IPS-NIHi11 (cell line): ENCODE measurements around the gene AKAP8L.
A peak's percentile ranks its signal among the peaks of the same experiment; 100 is the strongest.
"Not testable (repeated sequence)": the region's sequence is repeated elsewhere in the genome, so short reads cannot be mapped to it uniquely, and the experiment has no call there.

ENCODE experiments used
- DNase-seq: peaks from one replicate; pipeline ENCODE4 v3.0.0; 2012; ENCODE audit warnings: mixed read lengths, low spot score

Gene AKAP8L

GRCh38 chr19:15417699-15418098, 1.1 kb downstream of the AKAP8L start:
- DNase-seq: no peak

DNA sequence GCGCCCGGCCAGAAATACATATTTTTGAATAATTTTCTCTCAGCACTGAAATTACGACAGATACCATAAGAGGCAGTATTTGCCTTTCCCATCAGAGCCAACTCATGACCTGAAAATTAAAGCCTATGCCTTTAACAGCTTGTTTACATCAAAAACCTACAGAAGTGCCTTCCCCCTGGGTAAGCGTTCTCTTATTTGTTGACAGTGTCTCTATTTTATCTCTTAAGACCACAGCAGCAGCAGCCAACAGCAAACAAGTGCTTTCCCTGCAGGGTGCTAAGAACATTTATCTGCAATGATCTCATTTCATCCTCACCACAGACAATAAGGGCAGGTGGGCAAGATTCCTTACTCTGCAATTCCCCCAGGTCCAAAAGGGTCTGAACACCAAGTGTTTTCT, 6.0 kb downstream of the AKAP8L start:
- no peak for DNase-seq

GRCh38 chr19:15411351-15411750, 7.4 kb downstream of the AKAP8L start:
- not testable (repeated sequence) for DNase-seq

DNA sequence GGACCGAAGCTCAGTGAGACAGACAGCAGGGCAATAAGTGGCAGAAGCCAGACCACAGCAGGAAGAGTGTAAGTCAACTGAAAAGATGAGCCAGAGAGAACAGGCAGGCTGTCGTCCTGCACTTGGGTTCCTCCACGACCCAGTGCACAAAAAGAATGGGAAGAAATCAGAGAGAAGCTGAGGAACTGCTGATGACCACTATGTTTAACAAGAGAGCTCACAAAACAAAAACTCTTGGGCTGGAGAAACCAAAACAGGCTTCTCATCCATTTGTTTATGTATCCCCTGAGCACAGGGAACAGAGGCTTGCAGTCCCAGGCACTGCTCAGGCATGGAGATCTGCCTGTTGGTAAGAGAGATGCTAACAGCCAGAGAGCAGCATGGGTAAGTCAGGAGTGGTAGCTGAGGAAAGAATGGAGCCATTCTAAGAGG, 14.0 kb downstream of the AKAP8L start:
- DNase-seq: no peak

- DNase-seq: no peak
These were observed 14.6 kb downstream of the AKAP8L start for GRCh38 chr19:15404097-15404779.

DNA sequence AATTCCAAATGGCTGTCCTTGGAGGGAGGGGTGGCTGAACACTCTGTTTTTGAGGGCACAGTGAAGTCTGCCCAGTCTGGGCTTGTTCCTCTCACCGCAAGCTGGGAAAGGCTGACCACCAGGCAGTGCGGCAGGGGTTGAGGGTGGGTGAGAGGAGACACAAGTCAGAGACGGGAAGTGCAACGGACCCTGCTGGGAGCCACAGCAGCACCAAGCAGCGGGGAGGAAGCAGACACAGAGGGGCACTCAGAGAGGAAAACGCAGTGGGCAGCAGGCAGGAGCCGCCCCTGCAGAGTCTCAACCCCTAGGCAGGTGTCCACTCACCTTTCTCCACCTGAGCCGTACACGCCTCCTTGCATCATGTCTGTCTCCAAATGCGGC, 15.6 kb downstream of the AKAP8L start:
- DNase-seq: no peak

- no peak for DNase-seq
These were observed 16.2 kb downstream of the AKAP8L start for GRCh38 chr19:15402411-15403150.

GRCh38 chr19:15401397-15401710, 17.4 kb downstream of the AKAP8L start:
- DNase-seq: no peak

DNA sequence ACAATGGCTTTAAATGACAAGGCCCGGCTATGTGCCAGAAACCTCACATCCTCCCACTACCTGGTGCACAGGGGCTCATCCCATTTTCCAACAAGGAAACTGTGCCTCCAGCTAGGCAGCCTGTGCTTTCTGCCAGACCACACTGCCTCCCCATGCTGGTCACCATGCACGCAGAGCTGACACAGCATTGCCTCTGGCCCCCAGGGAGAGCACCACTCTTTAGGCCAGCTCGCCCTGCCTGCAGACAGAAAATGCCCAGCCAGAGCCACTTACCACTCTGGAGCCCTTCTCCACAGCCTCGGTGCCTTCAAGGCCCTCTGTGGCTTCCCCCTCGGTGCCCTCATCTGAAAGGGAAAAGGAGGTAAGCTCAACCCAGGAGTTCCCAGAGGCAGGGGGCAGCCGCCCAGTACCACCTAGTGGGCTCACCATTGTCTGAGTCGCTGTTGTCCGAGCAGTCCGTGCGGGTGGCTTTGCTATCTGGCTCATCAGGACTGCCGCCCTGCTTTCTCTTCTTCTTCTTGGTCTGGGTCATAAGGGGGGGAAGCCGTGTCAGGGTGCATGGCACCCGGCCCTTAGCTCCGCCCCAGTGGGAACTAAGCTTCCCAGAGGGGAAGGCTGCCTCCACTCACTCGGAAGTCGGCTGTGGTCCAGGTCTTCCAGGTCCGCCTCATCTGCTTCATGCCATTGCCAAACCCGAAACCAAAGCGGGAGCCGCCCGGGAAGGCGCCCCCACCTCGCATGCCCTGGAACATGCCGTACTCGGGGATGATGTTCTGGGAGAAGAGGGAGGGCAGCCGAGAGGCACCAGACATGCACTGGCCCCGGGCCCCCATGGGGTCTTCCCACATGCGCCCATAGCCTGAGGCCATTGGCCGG, 18.0 kb downstream of the AKAP8L start:
- DNase-seq: no peak

DNA sequence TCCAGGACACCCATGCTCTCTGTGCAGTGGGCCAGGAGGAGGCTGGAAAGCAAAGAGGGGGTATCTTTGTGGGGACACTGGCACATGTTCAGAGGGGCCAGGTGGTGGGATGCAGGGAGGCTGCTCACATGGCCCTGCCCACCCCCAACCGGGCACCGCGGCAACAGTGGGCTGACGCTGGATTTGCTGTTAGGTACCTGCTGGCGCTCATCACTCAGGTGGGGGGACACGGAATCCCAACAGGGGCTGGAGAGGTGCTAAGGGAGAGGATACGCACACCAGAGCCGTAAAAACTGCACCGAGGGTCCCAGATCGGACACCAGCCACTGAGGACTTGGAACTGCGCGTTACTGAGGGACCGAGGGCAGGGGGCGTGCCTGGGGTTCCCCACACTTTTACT, 19.2 kb downstream of the AKAP8L start:
- no peak for DNase-seq

DNA sequence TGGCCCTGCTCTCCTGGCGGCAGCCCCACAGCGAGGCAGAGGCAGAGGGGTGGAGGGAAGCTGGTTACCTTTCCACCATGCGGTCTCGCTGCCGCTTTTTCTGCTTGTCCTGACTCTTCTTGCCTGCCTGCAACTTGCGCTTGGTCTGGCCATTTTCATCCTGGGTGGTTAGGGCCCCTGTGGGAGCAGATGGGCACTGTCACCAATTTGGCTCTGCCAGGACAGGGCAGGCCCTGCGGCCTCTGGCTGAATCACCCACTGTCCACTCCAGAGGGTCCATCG, 19.6 kb downstream of the AKAP8L start:
- no peak for DNase-seq

GRCh38 chr19:15398501-15399233, 20.1 kb downstream of the AKAP8L start:
- no peak for DNase-seq

- no peak for DNase-seq
These were observed 21.0 kb downstream of the AKAP8L start for GRCh38 chr19:15397782-15398181.

- DNase-seq: no peak
These were observed 21.6 kb downstream of the AKAP8L start for GRCh38 chr19:15397236-15397635.

DNA sequence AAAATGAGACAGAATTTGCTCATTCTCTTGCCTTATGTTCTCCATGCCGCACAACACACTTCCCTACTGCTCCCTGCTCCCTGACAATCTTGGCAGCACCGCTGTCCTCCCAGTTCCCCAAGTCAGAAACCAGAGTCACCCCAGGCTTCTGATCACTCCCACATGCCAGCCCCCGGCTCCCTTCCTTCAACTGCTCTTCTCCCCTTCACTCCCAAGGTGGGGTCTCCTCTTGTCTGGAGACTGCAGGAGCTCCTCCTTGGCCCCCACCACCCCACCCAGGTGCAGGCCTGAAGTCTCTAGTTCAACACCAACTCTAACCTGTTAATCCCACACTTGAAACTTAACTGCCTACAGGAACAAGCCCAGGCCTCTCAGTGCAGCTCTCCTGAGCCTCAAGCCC, 22.4 kb downstream of the AKAP8L start:
- no peak for DNase-seq

DNA sequence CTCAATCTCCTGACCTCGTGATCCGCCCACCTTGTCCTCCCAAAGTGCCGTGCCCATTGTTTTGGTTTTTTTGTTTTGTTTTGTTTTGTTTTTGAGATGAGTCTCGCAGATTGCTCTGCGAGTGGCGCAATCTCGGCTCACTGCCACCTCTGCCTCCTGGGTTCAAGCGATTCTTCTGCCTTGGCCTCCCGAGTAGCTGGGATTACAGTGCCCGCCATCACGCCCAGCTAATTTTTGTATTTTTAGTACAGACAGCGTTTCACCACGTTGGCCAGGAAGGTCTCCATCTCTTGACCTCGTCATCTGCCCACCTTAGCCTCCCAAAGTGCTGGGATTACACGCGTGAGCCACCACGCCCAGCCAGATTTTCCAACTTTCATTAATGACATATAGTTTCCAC, 23.5 kb downstream of the AKAP8L start:
- DNase-seq: not testable (repeated sequence)

DNA sequence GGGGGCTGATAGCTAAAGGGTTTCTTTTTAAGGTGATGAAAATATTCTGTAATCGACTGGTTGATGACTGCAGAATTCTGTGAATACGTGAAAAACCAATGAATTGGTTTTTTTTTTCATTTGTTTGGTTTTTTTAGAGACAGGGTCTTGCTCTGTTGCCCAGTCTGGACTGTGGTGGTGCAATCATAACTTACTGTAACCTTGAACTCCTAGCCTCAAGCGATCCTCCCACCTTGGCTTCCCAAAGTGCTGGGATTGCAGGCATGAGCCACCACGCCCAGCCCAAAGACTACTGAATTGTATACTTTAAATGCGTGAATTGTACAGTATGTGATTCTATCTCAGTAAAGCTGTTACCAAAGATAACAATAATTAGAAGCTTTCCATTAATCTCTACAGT, 24.4 kb downstream of the AKAP8L start:
- no peak for DNase-seq

DNA sequence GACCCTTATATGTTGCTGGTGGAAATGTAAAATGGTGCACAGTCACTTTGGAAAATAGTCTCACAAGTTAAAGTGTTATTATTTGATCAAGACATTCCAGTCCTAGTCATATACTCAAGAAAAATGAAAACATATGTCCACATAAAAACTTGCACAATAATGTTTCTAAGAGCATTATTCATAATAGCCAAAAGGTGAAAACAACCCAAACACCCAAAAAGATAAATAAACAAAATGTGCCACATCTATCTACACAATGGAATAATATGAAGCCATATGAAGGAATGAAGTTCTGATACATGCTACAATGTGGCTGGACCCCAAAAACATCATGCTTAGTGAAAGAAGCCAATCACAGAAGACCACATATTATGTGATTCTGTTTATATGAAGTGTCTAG, 24.8 kb downstream of the AKAP8L start:
- no peak for DNase-seq

DNA sequence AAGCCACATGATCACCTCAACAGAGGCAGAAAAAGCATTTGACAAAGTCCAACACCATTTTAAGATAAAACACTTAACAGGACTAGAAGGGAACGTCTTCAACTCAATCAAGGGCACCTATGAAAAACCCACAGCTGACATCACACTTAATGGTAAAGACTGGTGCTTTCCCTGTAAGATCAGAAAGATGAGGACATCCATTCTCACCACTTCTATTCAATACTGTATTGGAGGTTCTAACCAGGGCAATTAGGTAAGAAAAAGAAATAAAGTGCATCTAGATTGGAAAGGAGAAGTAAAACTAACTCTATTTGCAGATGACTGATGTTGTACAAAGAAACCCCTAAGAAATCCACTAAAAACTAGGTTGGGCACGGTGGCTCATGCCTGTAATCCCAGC, 28.0 kb downstream of the AKAP8L start:
- DNase-seq: no peak

GRCh38 chr19:15381864-15382263, 36.9 kb downstream of the AKAP8L start:
- DNase-seq: no peak

GRCh38 chr19:15381429-15381828, 37.4 kb downstream of the AKAP8L start:
- no peak for DNase-seq

DNA sequence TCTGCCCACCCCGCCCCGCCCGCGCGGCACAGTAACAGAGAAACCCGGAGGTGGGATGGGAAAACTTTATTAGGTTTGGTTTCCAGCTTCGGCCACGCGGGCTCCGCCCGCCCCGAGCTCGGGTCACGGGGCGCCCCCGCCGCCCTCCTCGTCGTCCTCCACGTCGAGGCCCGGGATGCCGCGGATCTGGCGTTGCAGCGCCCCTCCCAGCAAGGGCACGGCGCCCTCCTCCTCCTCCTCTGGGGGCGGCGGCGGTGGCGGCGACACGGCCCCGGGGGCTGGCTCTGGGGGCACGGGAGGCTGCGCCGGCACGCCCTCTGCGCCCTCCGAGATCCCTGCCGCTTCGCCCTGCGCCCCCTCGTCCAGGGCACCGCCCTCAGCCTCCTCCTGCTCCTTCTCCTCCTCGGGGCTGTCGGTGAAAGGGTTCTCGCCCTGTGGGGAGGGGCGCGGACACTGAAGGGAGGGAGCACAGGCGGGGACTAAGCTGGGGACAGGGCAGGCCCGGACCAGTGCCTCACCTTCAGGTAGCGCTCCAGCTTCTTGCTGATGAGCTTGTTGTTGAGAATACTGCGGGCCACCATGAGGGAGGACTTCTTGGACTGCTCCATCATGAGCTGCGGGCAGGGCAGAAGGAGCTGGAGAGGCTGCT, 38.7 kb downstream of the AKAP8L start:
- DNase-seq: peak; percentile 73
